Stimulated activated CD4-positive, alpha-beta T cell treated with anti-CD3 and anti-CD28 coated beads, Interleukin-4, amount 100 ng/mL, for 48 hours (primary cell): ENCODE data around the gene ATG5.

Experiments used
- DNase-seq, 2 donors: peaks; one replicate each; pipeline ENCODE4 v3.0.0-alpha.2; 2020; ENCODE audit warnings: low read depth in 2 of 2

ATG5 gene

GRCh38 chr6:106325336-106326178 is at the start of gene ATG5:
Gene ATG5, minus strand, starts transcription at chr6:106325760. Its CDS starts 9,552 bp downstream, at chr6:106316208.
- DNase-seq = peak; percentile 99

GRCh38 chr6:106373502-106374239 is 48.1 kb upstream of the ATG5 start:
- DNase-seq = no peak

- no peak for DNase-seq
Measured at GRCh38 chr6:106372838-106373501, 47.4 kb upstream of the ATG5 start.

GRCh38 chr6:106370639-106371038 is 45.1 kb upstream of the ATG5 start:
- DNase-seq = no peak

GRCh38 chr6:106369739-106370138 is 44.2 kb upstream of the ATG5 start:
- no peak for DNase-seq

- no peak for DNase-seq
Measured at GRCh38 chr6:106363401-106364138, 38.0 kb upstream of the ATG5 start.

GRCh38 chr6:106360989-106361430 is 35.5 kb upstream of the ATG5 start:
- peak in 1 of 2 donors; percentile 15 for DNase-seq

- DNase-seq = peak; percentile 48 to 68
Measured at GRCh38 chr6:106360410-106360988, 34.9 kb upstream of the ATG5 start, which contains the start of gene CRYBG1. Gene CRYBG1, plus strand, starts transcription at chr6:106360717. Its CDS starts 192 bp downstream, at chr6:106360909.

GRCh38 chr6:106359959-106360409 is 34.4 kb upstream of the ATG5 start:
- no peak for DNase-seq

- DNase-seq = no peak
Measured at GRCh38 chr6:106356378-106356777, 30.8 kb upstream of the ATG5 start.

- no peak for DNase-seq
Measured at GRCh38 chr6:106347219-106347618, 21.7 kb upstream of the ATG5 start.

- DNase-seq = peak; percentile 3 to 32
Measured at GRCh38 chr6:106339334-106340029, 13.9 kb upstream of the ATG5 start.

GRCh38 chr6:106334646-106335448 is 9.3 kb upstream of the ATG5 start:
- DNase-seq = peak; percentile 16 to 21

- DNase-seq = no peak
Measured at GRCh38 chr6:106324726-106325335, 729 bp downstream of the ATG5 start.

GRCh38 chr6:106321940-106322339 is 3.6 kb downstream of the ATG5 start:
- no peak for DNase-seq

- DNase-seq = no peak
Measured at GRCh38 chr6:106318851-106319250, 6.7 kb downstream of the ATG5 start.

- no peak for DNase-seq
Measured at GRCh38 chr6:106318061-106318460, 7.5 kb downstream of the ATG5 start.

- no peak for DNase-seq
Measured at GRCh38 chr6:106316375-106316766, 9.2 kb downstream of the ATG5 start.

GRCh38 chr6:106315765-106316374 is 9.7 kb downstream of the ATG5 start:
- DNase-seq = no peak
